Rectal smooth muscle tissue (tissue), 1 donor: ENCODE data around the gene ECD.
"Not testable (repeated sequence)": the region's sequence is repeated elsewhere in the genome, so short reads cannot be mapped to it uniquely, and the experiment has no call there.

ENCODE experiments used
- H3K27ac ChIP-seq: one replicate; pipeline ENCODE4 v1.7.0; 2013; ENCODE audit warnings: low read depth, low read length, inconsistent platforms
- H3K27me3 ChIP-seq: one replicate; pipeline ENCODE4 v1.7.0; 2013; ENCODE audit warnings: low read length; ENCODE audit not compliant: control insufficient read depth, insufficient read depth
- H3K36me3 ChIP-seq: one replicate; pipeline ENCODE4 v1.7.0; 2013; ENCODE audit warnings: low read length; ENCODE audit not compliant: control insufficient read depth, insufficient read depth
- H3K4me1 ChIP-seq: one replicate; pipeline ENCODE4 v1.7.0; 2013; ENCODE audit warnings: low read length; ENCODE audit not compliant: control insufficient read depth, insufficient read depth
- H3K4me3 ChIP-seq: one replicate; pipeline ENCODE4 v1.7.0; 2013; ENCODE audit warnings: low read length
- H3K9ac ChIP-seq: one replicate; pipeline ENCODE4 v1.7.0; 2013; ENCODE audit warnings: low read length

The ECD gene

GRCh38 chr10:73113551-73113950 lies 54.3 kb downstream of the ECD start:
- Histone ChIP-seq H3K27me3 (no peaks in the 10 kb centered on the region), H3K36me3 (no peaks in the 10 kb centered on the region), H3K9ac (no peak overlapping the region), H3K4me3 (no peak overlapping the region), H3K4me1 (no peaks in the 10 kb centered on the region), H3K27ac (no peak overlapping the region)

- H3K4me3 ChIP-seq, H3K27me3 ChIP-seq, H3K27ac ChIP-seq, H3K9ac ChIP-seq, H3K4me1 ChIP-seq, H3K36me3 ChIP-seq: not testable (repeated sequence)
These were observed 55.8 kb downstream of the ECD start for GRCh38 chr10:73112032-73112431.

- H3K36me3 ChIP-seq: no peaks in the 10 kb centered on the region
- no peaks in the 10 kb centered on the region for H3K27me3 ChIP-seq
- no peaks in the 10 kb centered on the region for H3K4me1 ChIP-seq
- H3K9ac ChIP-seq: no peak within 1 kb of the TSS
- peak within 1 kb of the TSS; percentile 84 for H3K27ac ChIP-seq
- H3K4me3 ChIP-seq: peak within 1 kb of the TSS; percentile 86
These were observed 57.4 kb downstream of the ECD start, which contains the start of gene NUDT13 for GRCh38 chr10:73110345-73110849. TSS of gene NUDT13 (plus strand) at chr10:73110455. CDS start at chr10:73114366, 3,911 bp downstream.

GRCh38 chr10:73109248-73109652 lies 58.6 kb downstream of the ECD start:
- H3K4me3 ChIP-seq, H3K9ac ChIP-seq, H3K27me3 ChIP-seq, H3K36me3 ChIP-seq, H3K27ac ChIP-seq, H3K4me1 ChIP-seq: not testable (repeated sequence)

GRCh38 chr10:73106301-73106700 lies 61.5 kb downstream of the ECD start:
- no peaks in the 10 kb centered on the region for H3K4me1 ChIP-seq
- no peaks in the 10 kb centered on the region for H3K36me3 ChIP-seq
- H3K27ac ChIP-seq: no peak overlapping the region
- H3K9ac ChIP-seq: no peak overlapping the region
- H3K27me3 ChIP-seq: no peaks in the 10 kb centered on the region
- H3K4me3 ChIP-seq: no peak overlapping the region

- peaks cover 10% of the 10 kb centered on the region for H3K4me1 ChIP-seq
- no peak overlapping the region for H3K4me3 ChIP-seq
- no peak overlapping the region for H3K9ac ChIP-seq
- H3K27me3 ChIP-seq: no peaks in the 10 kb centered on the region
- no peak overlapping the region for H3K27ac ChIP-seq
- H3K36me3 ChIP-seq: no peaks in the 10 kb centered on the region
These were observed 68.7 kb downstream of the ECD start for GRCh38 chr10:73099141-73099540.

GRCh38 chr10:73097305-73097670 lies 70.5 kb downstream of the ECD start:
- H3K9ac ChIP-seq: peak overlapping the region; percentile 77
- H3K27ac ChIP-seq: peak overlapping the region; percentile 93
- peaks cover 13% of the 10 kb centered on the region for H3K4me1 ChIP-seq

GRCh38 chr10:73096449-73097304 lies 71.1 kb downstream of the ECD start, which contains the start of gene P4HA1:
TSS of gene P4HA1 (minus strand) at chr10:73096866. CDS start at chr10:73074883, 21,983 bp downstream.
- Histone ChIP-seq H3K27ac (peak within 1 kb of the TSS; percentile 93), H3K9ac (peak within 1 kb of the TSS; percentile 94), H3K36me3 (no peaks in the 10 kb centered on the region), H3K4me3 (peak within 1 kb of the TSS; percentile 97), H3K27me3 (no peaks in the 10 kb centered on the region), H3K4me1 (peaks cover 13% of the 10 kb centered on the region)

More at GRCh38 chr10:73097305-73097670, 70.5 kb downstream of the ECD start:
- Histone ChIP-seq H3K4me3 (peak overlapping the region; percentile 97), H3K27me3 (no peaks in the 10 kb centered on the region), H3K36me3 (no peaks in the 10 kb centered on the region)

GRCh38 chr10:73096041-73096448 lies 71.8 kb downstream of the ECD start:
- peaks cover 13% of the 10 kb centered on the region for H3K4me1 ChIP-seq

GRCh38 chr10:73095481-73096021 lies 72.3 kb downstream of the ECD start:
- peak overlapping the region; percentile 97 for H3K4me3 ChIP-seq
- peaks cover 13% of the 10 kb centered on the region for H3K4me1 ChIP-seq
- no peaks in the 10 kb centered on the region for H3K27me3 ChIP-seq
- no peaks in the 10 kb centered on the region for H3K36me3 ChIP-seq
- H3K9ac ChIP-seq: peak overlapping the region; percentile 94
- peak overlapping the region; percentile 93 for H3K27ac ChIP-seq

More at GRCh38 chr10:73096041-73096448, 71.8 kb downstream of the ECD start:
- Histone ChIP-seq H3K27ac (peak overlapping the region; percentile 93), H3K36me3 (no peaks in the 10 kb centered on the region), H3K4me3 (peak overlapping the region; percentile 97), H3K27me3 (no peaks in the 10 kb centered on the region), H3K9ac (peak overlapping the region; percentile 94)

- Histone ChIP-seq H3K4me3 (peak overlapping the region; percentile 97), H3K27ac (peak overlapping the region; percentile 93), H3K4me1 (peaks cover 13% of the 10 kb centered on the region), H3K9ac (no peak overlapping the region), H3K27me3 (no peaks in the 10 kb centered on the region), H3K36me3 (no peaks in the 10 kb centered on the region)
These were observed 72.8 kb downstream of the ECD start for GRCh38 chr10:73094986-73095480.
